IMR-90 (cell line): ENCODE data around the gene SNX22. TPM values are rescaled to one million over a fixed set of nuclear protein-coding genes. Genes with fewer than 3 reads are reported as not detected.

Source experiments
- ATAC-seq: fragments of 200-7000 bp; cut with Tn5 transposase; 2 replicates; pipeline ENCODE4 v1.9.1; 2020; ENCODE audit warnings: low read depth, mild to moderate bottlenecking, moderate library complexity
- BruUV-seq: library from RNA; stranded (reverse); fragments of 400-500 nt; replicated peaks from 2 replicates; lab custom pipeline; 2021; lab: Mats Ljungman, UMichigan
- CTCF ChIA-PET: fragments of 300-600 bp; formaldehyde crosslinking; extraction: SDS; loops from one replicate; lab custom pipeline; 2021; ENCODE audit warnings: antibody characterized with exemption; lab: Yijun Ruan, JAX
- POLR2A ChIA-PET: fragments of 300-600 bp; sonication (Branson Sonifier 250); formaldehyde crosslinking; loops from one replicate; lab custom pipeline; 2022; ENCODE audit warnings: antibody characterized with exemption; ENCODE audit not compliant: unreplicated experiment; lab: Charles Lee
- DNase-seq: peaks from one replicate; pipeline ENCODE4 v3.0.0; 2013
- H2AFZ ChIP-seq: replicated peaks from 2 replicates; pipeline ENCODE3; 2013; ENCODE audit warnings: low read length, mild to moderate bottlenecking; ENCODE audit not compliant: poor library complexity
- H2AK5ac ChIP-seq: 2 replicates; pipeline ENCODE4 v1.6.1; 2013; ENCODE audit warnings: low read depth, low read length, inconsistent platforms
- H2AK9ac ChIP-seq: replicated peaks from 2 replicates; pipeline ENCODE3; 2013; ENCODE audit warnings: mild to moderate bottlenecking, low read depth, low read length, moderate library complexity; ENCODE audit not compliant: poor library complexity
- H2BK120ac ChIP-seq: 2 replicates; pipeline ENCODE4 v1.6.1; 2013; ENCODE audit warnings: low read depth, low read length, inconsistent platforms
- H2BK15ac ChIP-seq: 3 replicates; pipeline ENCODE4 v1.6.1; 2013; ENCODE audit warnings: low read depth, low read length, inconsistent platforms
- H2BK20ac ChIP-seq: 2 replicates; pipeline ENCODE4 v1.6.1; 2013; ENCODE audit warnings: low read depth, mild to moderate bottlenecking, inconsistent platforms, low read length, moderate library complexity
- H2BK5ac ChIP-seq: 2 replicates; pipeline ENCODE4 v1.6.1; 2013; ENCODE audit warnings: mild to moderate bottlenecking, low read depth, low read length, inconsistent platforms; ENCODE audit not compliant: poor library complexity, severe bottlenecking
- H3K14ac ChIP-seq: replicated peaks from 2 replicates; pipeline ENCODE4 v1.6.1; 2013; ENCODE audit warnings: low read depth, low read length, inconsistent platforms
- H3K18ac ChIP-seq: 2 replicates; pipeline ENCODE4 v1.6.1; 2013; ENCODE audit warnings: low read depth, low read length, control low read depth
- H3K23ac ChIP-seq: 2 replicates; pipeline ENCODE4 v1.6.1; 2013; ENCODE audit warnings: low read depth, low read length, inconsistent platforms
- H3K27ac ChIP-seq: 2 replicates; pipeline ENCODE4 v1.5.1; 2013; ENCODE audit warnings: mild to moderate bottlenecking, control low read depth, low read length; ENCODE audit not compliant: insufficient read depth
- H3K27me3 ChIP-seq: 2 replicates; pipeline ENCODE4 v1.6.1; 2013; ENCODE audit warnings: low read length; ENCODE audit not compliant: control insufficient read depth, insufficient read depth
- H3K36me3 ChIP-seq: 2 replicates; pipeline ENCODE4 v1.6.1; 2013; ENCODE audit warnings: low read length, mixed read lengths; ENCODE audit not compliant: control insufficient read depth, insufficient read depth
- H3K4ac ChIP-seq: 2 replicates; pipeline ENCODE4 v1.6.1; 2013; ENCODE audit warnings: low read depth, low read length, inconsistent platforms
- H3K4me1 ChIP-seq: 2 replicates; pipeline ENCODE4 v1.6.1; 2013; ENCODE audit warnings: low read length, mixed read lengths; ENCODE audit not compliant: control insufficient read depth, insufficient read depth
- H3K4me2 ChIP-seq: 2 replicates; pipeline ENCODE4 v1.6.1; 2013; ENCODE audit warnings: low read depth, mild to moderate bottlenecking, control low read depth, low read length, moderate library complexity
- H3K4me3 ChIP-seq: 2 replicates; pipeline ENCODE4 v1.5.1; 2013; ENCODE audit warnings: low read depth, mild to moderate bottlenecking, control low read depth, low read length, moderate library complexity; ENCODE audit not compliant: insufficient read depth
- H3K56ac ChIP-seq: 2 replicates; pipeline ENCODE4 v1.6.1; 2013; ENCODE audit warnings: low read length, inconsistent platforms; ENCODE audit not compliant: insufficient read depth; ENCODE audit errors: extremely low read depth
- H3K79me1 ChIP-seq, 2 experiments: 2 replicates each; pipeline ENCODE4 v1.6.1; 2013; ENCODE audit warnings: low read length in 2 of 2, inconsistent platforms in 1 of 2, low read depth in 1 of 2
- H3K9ac ChIP-seq: 2 replicates; pipeline ENCODE4 v1.6.1; 2013; ENCODE audit warnings: low read depth, low read length, control low read depth
- H3K9me1 ChIP-seq: 2 replicates; pipeline ENCODE4 v1.6.1; 2013; ENCODE audit warnings: low read length, inconsistent platforms; ENCODE audit not compliant: insufficient read depth
- H3K9me3 ChIP-seq: 2 replicates; pipeline ENCODE4 v1.6.1; 2013; ENCODE audit warnings: low read length; ENCODE audit not compliant: control insufficient read depth, insufficient read depth
- H4K20me1 ChIP-seq: 2 replicates; pipeline ENCODE4 v1.6.1; 2013; ENCODE audit warnings: low read length, inconsistent platforms; ENCODE audit not compliant: insufficient read depth
- H4K5ac ChIP-seq: 2 replicates; pipeline ENCODE4 v1.6.1; 2013; ENCODE audit warnings: mild to moderate bottlenecking, low read depth, low read length, control low read depth
- H4K8ac ChIP-seq, 2 experiments: 2 replicates each; pipeline ENCODE4 v1.6.1; 2013; ENCODE audit warnings: low read depth in 2 of 2, low read length in 2 of 2, control low read depth in 1 of 2, inconsistent platforms in 1 of 2
- H4K91ac ChIP-seq: 2 replicates; pipeline ENCODE4 v1.6.1; 2013; ENCODE audit warnings: low read depth, low read length, inconsistent platforms; ENCODE audit not compliant: insufficient read depth
- BHLHE40 ChIP-seq: fragments of 150-350 bp; IDR thresholded peaks from 2 replicates; pipeline ENCODE4 v1.6.1; 2016; ENCODE audit warnings: mild to moderate bottlenecking, low read depth, low read length
- CEBPB ChIP-seq: IDR thresholded peaks from 2 replicates; pipeline ENCODE4 v1.6.1; 2012; ENCODE audit warnings: low read depth, low read length, improper control_type of control experiment
- CHD1 ChIP-seq: IDR thresholded peaks from 2 replicates; pipeline ENCODE4 v1.6.1; 2012; ENCODE audit warnings: low read depth, low read length, improper control_type of control experiment
- CTCF ChIP-seq: conservative IDR thresholded peaks from 2 replicates; pipeline ENCODE4 v1.5.1; 2012; ENCODE audit warnings: mild to moderate bottlenecking, low read depth, low read length, improper control_type of control experiment
- ELK1 ChIP-seq: fragments of 150-350 bp; IDR thresholded peaks from 2 replicates; pipeline ENCODE4 v1.6.1; 2016; ENCODE audit warnings: low read depth, mild to moderate bottlenecking, low read length, moderate library complexity, borderline replicate concordance
- FOS ChIP-seq: fragments of 150-350 bp; IDR thresholded peaks from 2 replicates; pipeline ENCODE4 v1.6.1; 2016; ENCODE audit warnings: low read depth, low read length
- MAFK ChIP-seq: IDR thresholded peaks from 2 replicates; pipeline ENCODE4 v1.6.1; 2012; ENCODE audit warnings: low read depth, low read length, improper control_type of control experiment
- MAZ ChIP-seq: IDR thresholded peaks from 2 replicates; pipeline ENCODE4 v1.6.1; 2012; ENCODE audit warnings: low read depth, mild to moderate bottlenecking, low read length, improper control_type of control experiment, moderate library complexity, borderline replicate concordance
- MXI1 ChIP-seq: IDR thresholded peaks from 2 replicates; pipeline ENCODE4 v1.6.1; 2012; ENCODE audit warnings: low read depth, mild to moderate bottlenecking, low read length, moderate library complexity, borderline replicate concordance
- NFE2L2 ChIP-seq: fragments of 150-350 bp; IDR thresholded peaks from 2 replicates; pipeline ENCODE4 v1.6.1; 2016; ENCODE audit warnings: low read depth, mild to moderate bottlenecking, low read length
- POLR2A ChIP-seq: IDR thresholded peaks from 2 replicates; pipeline ENCODE4 v1.6.1; 2012; ENCODE audit warnings: mild to moderate bottlenecking, low read depth, low read length
- RAD21 ChIP-seq: IDR thresholded peaks from 2 replicates; pipeline ENCODE4 v1.6.1; 2012; ENCODE audit warnings: low read length, improper control_type of control experiment
- RCOR1 ChIP-seq: IDR thresholded peaks from 2 replicates; pipeline ENCODE4 v1.6.1; 2012; ENCODE audit warnings: mild to moderate bottlenecking, low read length, improper control_type of control experiment; ENCODE audit not compliant: insufficient replicate concordance
- RFX5 ChIP-seq: IDR thresholded peaks from 2 replicates; pipeline ENCODE4 v1.8.0; 2012; ENCODE audit warnings: low read depth, mild to moderate bottlenecking, low read length, moderate library complexity
- SMC3 ChIP-seq: fragments of 150-350 bp; IDR thresholded peaks from 2 replicates; pipeline ENCODE4 v1.6.1; 2016; ENCODE audit warnings: low read depth, mild to moderate bottlenecking, antibody characterized with exemption, low read length, moderate library complexity
- USF2 ChIP-seq: fragments of 150-350 bp; IDR thresholded peaks from 2 replicates; pipeline ENCODE4 v1.6.1; 2017; ENCODE audit warnings: mild to moderate bottlenecking, antibody characterized with exemption, low read length, low read depth
- WGBS, 2 experiments: methylation state at CpG; one replicate each; pipeline versions ENCODE4 v1.1.5 to v1.1.7; 2013; ENCODE audit warnings: missing lambda C conversion rate in 2 of 2; ENCODE audit not compliant: insufficient read length in 1 of 2; ENCODE audit errors: extremely low coverage in 2 of 2; 5-methylcytosine and 5-hydroxymethylcytosine counted together
- dilution Hi-C: fragments of 300-500 bp; cut with HindIII; formaldehyde crosslinking; loops from one replicate; pipeline ENCODE4 v1.14.3; 2018; ENCODE audit warnings: low sequenced_read_pairs; ENCODE audit not compliant: unreplicated experiment
- in situ Hi-C: fragments of 300-500 bp; cut with MboI; formaldehyde crosslinking; loops from 3 replicates; pipeline ENCODE4 v1.14.3; 2019; ENCODE audit warnings: low sequenced_read_pairs, inconsistent platforms, mixed read lengths
- intact Hi-C: fragments of 100-400 bp; cut with micrococcal nuclease; formaldehyde crosslinking; loops from 2 replicates; pipeline ENCODE4 v1.10.0; 2022
- polyA plus RNA-seq, 3 experiments: library from polyadenylated mRNA; depleted of rRNA; stranded (reverse); fragments of >200 nt; gene quantifications; 2 replicates each; pipeline ENCODE4 v1.2.3, GENCODE V29; 2012; ENCODE audit warnings: low replicate concordance in 1 of 3
- total RNA-seq: library from RNA; depleted of rRNA; stranded (reverse); fragments of >200 nt; gene quantifications from 2 replicates; pipeline ENCODE4 v1.2.3, GENCODE V29; 2012

Gene SNX22
- total and polyA plus RNA-seq, 2 of the 4 experiments (the other 2 are of a cell fraction): 0.12 to 0.18 TPM

GRCh38 chr15:64136347-64136746 is 15.2 kb upstream of the SNX22 start:
- H2BK120ac ChIP-seq: no peak overlapping the region
- no peak overlapping the region for H3K4me2 ChIP-seq
- H3K27ac ChIP-seq: no peak overlapping the region
- H3K9me1 ChIP-seq: peaks cover 22% of the 10 kb centered on the region
- H3K9ac ChIP-seq: no peak overlapping the region
- in situ Hi-C loops: no loop called here
- peaks cover 5 to 23% of the 10 kb centered on the region in 2 experiments; a peak in 1 of 4 replicates for H3K79me1 ChIP-seq
- dilution Hi-C loops: no loop called here
- no peak overlapping the region for H4K8ac ChIP-seq
- H3K4ac ChIP-seq: no peak overlapping the region
- intact Hi-C loops: no loop called here
- no peak overlapping the region for H2AK5ac ChIP-seq
- H2AK9ac ChIP-seq: no peak overlapping the region
- H3K4me3 ChIP-seq: no peak overlapping the region
- no peak overlapping the region for H2BK5ac ChIP-seq
- H4K5ac ChIP-seq: no peak overlapping the region
- no peak overlapping the region for H2AFZ ChIP-seq
- peaks cover 57% of the 10 kb centered on the region for H3K36me3 ChIP-seq
- no peak overlapping the region for H2BK15ac ChIP-seq
- H4K20me1 ChIP-seq: 0 out of 2 replicates have a peak, but pooled peaks cover 5% of the 10 kb centered on the region
- H3K14ac ChIP-seq: no peak overlapping the region
- no peaks in the 10 kb centered on the region for H3K27me3 ChIP-seq
- TF ChIP-seq RAD21 (no peak), POLR2A (no peak), USF2 (no peak), CEBPB (no peak), BHLHE40 (no peak), MXI1 (no peak), FOS (no peak), RFX5 (no peak), MAFK (no peak), NFE2L2 (no peak), ELK1 (no peak), CTCF (no peak), SMC3 (no peak), RCOR1 (no peak), CHD1 (no peak), MAZ (no peak)
- BruUV-seq: no TSS peak
- no peak overlapping the region for H4K91ac ChIP-seq
- no peaks in the 10 kb centered on the region for H3K9me3 ChIP-seq
- no peak for DNase-seq
- H3K23ac ChIP-seq: no peak overlapping the region
- no peak overlapping the region for H3K56ac ChIP-seq
- no peak overlapping the region for H3K18ac ChIP-seq
- ATAC-seq: no peak
- POLR2A ChIA-PET: no interaction called here
- CTCF ChIA-PET: no interaction called here
- WGBS, 2 experiments: 100% methylated on average over 1 of the region's 7 CpGs; no CpG with 5 or more reads in 1 of the 2 experiments
- H2BK20ac ChIP-seq: no peak overlapping the region
- no peaks in the 10 kb centered on the region; the same call in 1 of the 2 replicates for H3K4me1 ChIP-seq
